GM19240 (cell line): ENCODE results near the gene CSAG3.

Experiments
- DNase-seq: peaks from one replicate; pipeline ENCODE4 v3.0.0; 2011; ENCODE audit warnings: low spot score; ENCODE audit not compliant: insufficient read length

Gene CSAG3

GRCh38 chrX:152806035-152806434 lies 47.0 kb downstream of the CSAG3 start:
- no peak for DNase-seq
